Endothelial cell of umbilical vein (primary cell): Measurements from ENCODE around the gene SETD2. TPM values are rescaled to one million over a fixed set of nuclear protein-coding genes. Genes with fewer than 3 reads are reported as not detected.

Source experiments
- BruUV-seq: library from RNA; stranded (reverse); fragments of 400-500 nt; replicated peaks from 2 replicates; lab custom pipeline; 2021; lab: Mats Ljungman, UMichigan
- CTCF ChIA-PET: fragments of 300-600, 350-600 bp; sonication (Branson Sonifier 250); formaldehyde crosslinking; loops from one replicate; lab custom pipeline; 2021; ENCODE audit warnings: antibody characterized with exemption, inconsistent platforms; lab: Charles Lee
- POLR2A ChIA-PET: fragments of 300-600, 350-600 bp; sonication (Branson Sonifier 250); formaldehyde crosslinking; loops from one replicate; lab custom pipeline; 2021; ENCODE audit warnings: antibody characterized with exemption, inconsistent platforms; lab: Charles Lee
- DNase-seq: peaks from one replicate; pipeline ENCODE4 v3.0.0-alpha.2; 2011; ENCODE audit warnings: low read depth, low spot score
- FAIRE-seq: peaks from 2 replicates; lab custom pipeline; 2011; peaks lifted over from hg19 to GRCh38; lab: Jason Lieb, UNC
- H2AFZ ChIP-seq: 2 replicates; pipeline ENCODE4 v1.6.0; 2012; ENCODE audit warnings: low read depth, low read length, control low read depth, inconsistent platforms
- H3K27ac ChIP-seq: 2 replicates; pipeline ENCODE4 v1.5.1; 2011; ENCODE audit warnings: low read depth, mild to moderate bottlenecking, control low read depth, low read length, moderate library complexity; ENCODE audit not compliant: insufficient read depth
- H3K27me3 ChIP-seq, 2 experiments: 2 replicates each; pipeline versions ENCODE4 v1.6.0 to v1.6.1; 2011; ENCODE audit warnings: low read length in 2 of 2, mixed read lengths in 1 of 2; ENCODE audit not compliant: control insufficient read depth in 2 of 2, insufficient read depth in 2 of 2
- H3K36me3 ChIP-seq, 2 experiments: 2 replicates in 1 of 2; 3 replicates in 1 of 2; pipeline ENCODE4 v1.5.1; 2011; ENCODE audit warnings: low read length in 2 of 2, mild to moderate bottlenecking in 1 of 2, moderate library complexity in 1 of 2; ENCODE audit not compliant: control insufficient read depth in 2 of 2, insufficient read depth in 2 of 2; ENCODE audit errors: extremely low read depth in 1 of 2
- H3K4me1 ChIP-seq: 3 replicates; pipeline ENCODE4 v1.5.1; 2011; ENCODE audit warnings: mild to moderate bottlenecking, low read length; ENCODE audit not compliant: control insufficient read depth, insufficient read depth; ENCODE audit errors: extremely low read depth
- H3K4me2 ChIP-seq: 2 replicates; pipeline ENCODE4 v1.6.1; 2011; ENCODE audit warnings: low read length, control low read depth, mixed read lengths; ENCODE audit not compliant: insufficient read depth
- H3K4me3 ChIP-seq, 3 experiments: fragments of 200-600 bp in 1 of 3; sonication (generic), shearing (Covaris generic) in 1 of 3; replicated peaks in 1 of 3; 2 replicates each; pipeline ENCODE4 v1.5.1; 2011 to 2016; ENCODE audit warnings: control low read depth in 3 of 3, low read length in 3 of 3, mild to moderate bottlenecking in 2 of 3, inconsistent platforms in 1 of 3, low read depth in 1 of 3, moderate library complexity in 1 of 3; ENCODE audit not compliant: insufficient read depth in 1 of 3
- H3K79me2 ChIP-seq: 2 replicates; pipeline ENCODE4 v1.6.0; 2012; ENCODE audit warnings: low read length, inconsistent platforms; ENCODE audit not compliant: control insufficient read depth, insufficient read depth
- H3K9ac ChIP-seq: replicated peaks from 2 replicates; pipeline ENCODE3; 2011; ENCODE audit warnings: low read length, control low read depth; ENCODE audit not compliant: insufficient read depth; ENCODE audit errors: extremely low read depth
- H3K9me1 ChIP-seq: replicated peaks from 3 replicates; pipeline ENCODE4 v1.6.0; 2011; ENCODE audit warnings: mild to moderate bottlenecking, low read length; ENCODE audit not compliant: control insufficient read depth, insufficient read depth; ENCODE audit errors: extremely low read depth
- H3K9me3 ChIP-seq: replicated peaks from 2 replicates; pipeline ENCODE4 v1.5.1; 2012; ENCODE audit warnings: low read length, inconsistent platforms; ENCODE audit not compliant: control insufficient read depth, insufficient read depth
- H4K20me1 ChIP-seq: replicated peaks from 2 replicates; pipeline ENCODE3; 2011; ENCODE audit warnings: mild to moderate bottlenecking, low read length; ENCODE audit not compliant: control insufficient read depth, insufficient read depth; ENCODE audit errors: extremely low read depth
- EZH2 ChIP-seq: IDR thresholded peaks from 2 replicates; pipeline ENCODE4 v1.6.1; 2012; ENCODE audit warnings: borderline replicate concordance, low read depth, mild to moderate bottlenecking, moderate library complexity, low read length, inconsistent platforms; ENCODE audit not compliant: severe bottlenecking
- FOS ChIP-seq: IDR thresholded peaks from 2 replicates; pipeline ENCODE4 v1.6.1; 2011; ENCODE audit warnings: mild to moderate bottlenecking, low read length, moderate library complexity, borderline replicate concordance; ENCODE audit not compliant: insufficient read depth
- GATA2 ChIP-seq: IDR thresholded peaks from 2 replicates; pipeline ENCODE4 v1.7.0; 2011; ENCODE audit warnings: low read depth, mild to moderate bottlenecking, moderate library complexity, mixed read lengths, low read length; ENCODE audit not compliant: insufficient read length, insufficient read depth
- JUN ChIP-seq: IDR thresholded peaks from 2 replicates; pipeline ENCODE4 v1.6.1; 2011; ENCODE audit warnings: borderline replicate concordance, low read depth; ENCODE audit not compliant: insufficient read length, insufficient read depth
- MAX ChIP-seq: IDR thresholded peaks from 2 replicates; pipeline ENCODE4 v1.6.1; 2011; ENCODE audit not compliant: insufficient read depth, insufficient read length
- MYC ChIP-seq: IDR thresholded peaks from one replicate; pipeline ENCODE4 v1.6.1; 2011; ENCODE audit warnings: mild to moderate bottlenecking, low read depth, low read length
- POLR2A ChIP-seq: IDR thresholded peaks from 2 replicates; pipeline ENCODE4 v1.6.1; 2012; ENCODE audit warnings: low read depth, mild to moderate bottlenecking, control low read depth, low read length
- POLR2AphosphoS5 ChIP-seq: IDR thresholded peaks from 2 replicates; pipeline ENCODE4 v1.6.1; 2012; ENCODE audit warnings: low read depth, mild to moderate bottlenecking, control low read depth, low read length, moderate library complexity; ENCODE audit not compliant: insufficient read depth
- dilution Hi-C: fragments of 300-500 bp; cut with MboI; formaldehyde crosslinking; loops from one replicate; pipeline ENCODE4 v1.15.0; 2019; ENCODE audit warnings: low sequenced_read_pairs; ENCODE audit not compliant: extremely low pct_ligation_motif_present
- intact Hi-C: fragments of 100-400 bp; cut with micrococcal nuclease; formaldehyde crosslinking; loops from one replicate; pipeline ENCODE4 v1.10.0; 2022
- polyA plus RNA-seq, 4 experiments: library from polyadenylated mRNA; depleted of rRNA in 3 of 4; stranded (reverse) in 3 of 4; unstranded in 1 of 4; fragments of >200 nt; gene quantifications; 2 replicates each; pipeline versions ENCODE4 v1.2.1 to v1.2.3, GENCODE V29; 2011 to 2012; ENCODE audit warnings: missing spikeins in 1 of 4
- total RNA-seq: library from RNA; stranded (reverse); gene quantifications from 2 replicates; pipeline ENCODE4 v1.2.3, GENCODE V29; 2021
- TF ChIP-seq, protein P1 (sequence below), 2 donors: IDR thresholded peaks; 1 replicate in 1 of 2; 2 replicates in 1 of 2; pipeline ENCODE4 v1.5.1; 2011; ENCODE audit warnings: low read length in 2 of 2, mild to moderate bottlenecking in 2 of 2, moderate library complexity in 2 of 2, control low read depth in 1 of 2, inconsistent platforms in 1 of 2, low read depth in 1 of 2; ENCODE audit not compliant: insufficient read depth in 1 of 2; ENCODE audit errors: extremely low read depth in 1 of 2

SETD2 gene
- total and polyA plus RNA-seq, 2 donors (not counting 3 experiments of a cell fraction or from before 2014, with no cell fraction given) = 13.7 to 41.4 TPM

DNA sequence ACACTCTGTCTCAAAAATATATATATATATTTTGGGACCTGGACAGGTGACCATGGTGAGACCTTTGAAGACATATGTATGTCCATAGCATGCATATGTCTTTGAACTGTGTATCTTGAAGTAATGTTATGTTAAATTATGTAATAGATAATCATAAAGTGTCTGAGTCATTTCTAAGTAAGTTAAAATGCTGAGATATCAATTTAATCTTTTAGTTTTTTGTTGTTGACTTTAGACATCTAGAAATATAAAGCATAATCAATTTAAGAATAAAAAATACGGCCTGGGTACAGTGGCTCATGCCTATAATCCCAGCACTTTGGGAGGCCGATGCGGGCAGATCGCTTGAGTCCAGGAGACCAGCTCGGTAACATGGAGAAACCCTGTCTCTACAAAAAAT, 12.7 kb upstream of the SETD2 start:
- H3K79me2 ChIP-seq = no peaks in the 10 kb centered on the region
- FAIRE-seq (no peak), DNase-seq (no peak)
- H3K4me3 ChIP-seq = no peak overlapping the region
- no peaks in the 10 kb centered on the region for H3K36me3 ChIP-seq
- H3K9me3 ChIP-seq = no peaks in the 10 kb centered on the region
- no peak for TF ChIP-seq EZH2
- no peak for TF ChIP-seq JUN
- H3K27ac ChIP-seq = no peak overlapping the region
- no peak overlapping the region for H3K9ac ChIP-seq
- no peaks in the 10 kb centered on the region for H3K9me1 ChIP-seq
- no peak overlapping the region for H3K4me2 ChIP-seq
- no peak overlapping the region for H2AFZ ChIP-seq
- H3K4me1 ChIP-seq = no peaks in the 10 kb centered on the region
- POLR2A ChIA-PET = no interaction called here
- dilution Hi-C loops = no loop called here
- CTCF ChIA-PET = no interaction called here
- intact Hi-C loops = no loop called here
- BruUV-seq = no TSS peak
- no peaks in the 10 kb centered on the region for H3K27me3 ChIP-seq
- no peaks in the 10 kb centered on the region for H4K20me1 ChIP-seq

- no TSS peak for BruUV-seq
- CTCF ChIA-PET = interaction anchor here (0.9 to 2.1 kb wide), 11 partner anchors 11 to 258 kb away, joined by 3 to 15 read pairs (median 4); no protein-coding TSS in a partner anchor
- intact Hi-C loops = loop anchor here (1.0 to 5.0 kb wide), 4 partner anchors 119 to 311 kb away; partner anchors contain the start of genes KIF9, KLHL18, PTPN23 and SCAP
These were observed 525 bp downstream of the SETD2 start for GRCh38 chr3:47163169-47164006.

More at GRCh38 chr3:47163169-47164006, 525 bp downstream of the SETD2 start:
- Histone ChIP-seq H3K9me3 (no peaks in the 10 kb centered on the region), H3K36me3 (no peaks in the 10 kb centered on the region), H3K27ac (peak overlapping the region; percentile 78), H3K4me3 (peak overlapping the region; percentile 58 to 90 (median 88)), H2AFZ (peak overlapping the region; percentile 72), H3K9ac (peak overlapping the region; percentile 93), H3K27me3 (no peaks in the 10 kb centered on the region), H3K4me2 (peak overlapping the region; percentile 98), H3K9me1 (no peaks in the 10 kb centered on the region), H3K79me2 (peaks cover 71% of the 10 kb centered on the region), H4K20me1 (peaks cover 17% of the 10 kb centered on the region), H3K4me1 (peaks cover 19% of the 10 kb centered on the region)
- DNase-seq (no peak), FAIRE-seq (peak; percentile 57)
- POLR2A ChIA-PET = no interaction called here
- dilution Hi-C loops = no loop called here
- TF ChIP-seq, protein P1, sequence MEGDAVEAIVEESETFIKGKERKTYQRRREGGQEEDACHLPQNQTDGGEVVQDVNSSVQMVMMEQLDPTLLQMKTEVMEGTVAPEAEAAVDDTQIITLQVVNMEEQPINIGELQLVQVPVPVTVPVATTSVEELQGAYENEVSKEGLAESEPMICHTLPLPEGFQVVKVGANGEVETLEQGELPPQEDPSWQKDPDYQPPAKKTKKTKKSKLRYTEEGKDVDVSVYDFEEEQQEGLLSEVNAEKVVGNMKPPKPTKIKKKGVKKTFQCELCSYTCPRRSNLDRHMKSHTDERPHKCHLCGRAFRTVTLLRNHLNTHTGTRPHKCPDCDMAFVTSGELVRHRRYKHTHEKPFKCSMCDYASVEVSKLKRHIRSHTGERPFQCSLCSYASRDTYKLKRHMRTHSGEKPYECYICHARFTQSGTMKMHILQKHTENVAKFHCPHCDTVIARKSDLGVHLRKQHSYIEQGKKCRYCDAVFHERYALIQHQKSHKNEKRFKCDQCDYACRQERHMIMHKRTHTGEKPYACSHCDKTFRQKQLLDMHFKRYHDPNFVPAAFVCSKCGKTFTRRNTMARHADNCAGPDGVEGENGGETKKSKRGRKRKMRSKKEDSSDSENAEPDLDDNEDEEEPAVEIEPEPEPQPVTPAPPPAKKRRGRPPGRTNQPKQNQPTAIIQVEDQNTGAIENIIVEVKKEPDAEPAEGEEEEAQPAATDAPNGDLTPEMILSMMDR (IDR thresholded peaks at IDR 0.05; ENCODE audit: extremely low read depth in 1 of 2, insufficient read depth in 1 of 2, low read depth in 1 of 2, low read length in 2 of 2) = no peak
- TF ChIP-seq MAX (no peak), GATA2 (no peak), EZH2 (no peak), FOS (no peak), MYC (no peak), POLR2A (no peak), JUN (no peak), POLR2AphosphoS5 (no peak)
